ENCODE data around the gene NEO1. TPM values are rescaled to one million over a fixed set of nuclear protein-coding genes. Genes with fewer than 3 reads are reported as not detected.
"Not testable (repeated sequence)": the region's sequence is repeated elsewhere in the genome, so short reads cannot be mapped to it uniquely, and the experiment has no call there.

NEO1 gene
- total and polyA plus RNA-seq, 11 donors, result 4.4 to 31.5 (median 11.9) TPM

DNA sequence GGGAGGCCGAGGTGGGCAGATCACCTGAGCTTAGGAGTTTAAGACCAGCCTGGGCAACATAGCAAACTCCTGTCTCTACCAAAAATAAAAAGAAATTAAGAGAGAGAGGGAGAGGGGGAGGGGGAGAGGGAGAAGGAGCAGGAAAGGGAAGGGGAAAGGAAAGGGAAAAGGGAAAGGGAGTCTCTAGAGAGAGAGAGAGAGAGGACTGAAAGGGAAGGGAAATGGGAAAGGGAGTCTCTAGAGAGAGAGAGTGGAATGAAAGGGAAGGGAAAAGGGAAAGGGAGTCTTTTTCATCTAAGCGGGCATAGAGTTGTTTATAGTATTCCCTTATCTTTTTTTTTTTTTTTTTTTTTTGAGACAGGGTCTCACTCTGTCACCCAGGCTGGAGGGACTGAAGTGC lies 148.1 kb downstream of the NEO1 start:
- TF ChIP-seq, protein P1, sequence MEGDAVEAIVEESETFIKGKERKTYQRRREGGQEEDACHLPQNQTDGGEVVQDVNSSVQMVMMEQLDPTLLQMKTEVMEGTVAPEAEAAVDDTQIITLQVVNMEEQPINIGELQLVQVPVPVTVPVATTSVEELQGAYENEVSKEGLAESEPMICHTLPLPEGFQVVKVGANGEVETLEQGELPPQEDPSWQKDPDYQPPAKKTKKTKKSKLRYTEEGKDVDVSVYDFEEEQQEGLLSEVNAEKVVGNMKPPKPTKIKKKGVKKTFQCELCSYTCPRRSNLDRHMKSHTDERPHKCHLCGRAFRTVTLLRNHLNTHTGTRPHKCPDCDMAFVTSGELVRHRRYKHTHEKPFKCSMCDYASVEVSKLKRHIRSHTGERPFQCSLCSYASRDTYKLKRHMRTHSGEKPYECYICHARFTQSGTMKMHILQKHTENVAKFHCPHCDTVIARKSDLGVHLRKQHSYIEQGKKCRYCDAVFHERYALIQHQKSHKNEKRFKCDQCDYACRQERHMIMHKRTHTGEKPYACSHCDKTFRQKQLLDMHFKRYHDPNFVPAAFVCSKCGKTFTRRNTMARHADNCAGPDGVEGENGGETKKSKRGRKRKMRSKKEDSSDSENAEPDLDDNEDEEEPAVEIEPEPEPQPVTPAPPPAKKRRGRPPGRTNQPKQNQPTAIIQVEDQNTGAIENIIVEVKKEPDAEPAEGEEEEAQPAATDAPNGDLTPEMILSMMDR (IDR thresholded peaks at IDR 0.05), result no peak
- TF ChIP-seq POLR2A (IDR thresholded peaks at IDR 0.05), result no peak
- no peak for DNase-seq
- H3K4me1 ChIP-seq, result no peaks in the 10 kb centered on the region
- H3K27me3 ChIP-seq, result no peaks in the 10 kb centered on the region
- H3K27ac ChIP-seq, result no peak overlapping the region
- intact Hi-C loops (cut with DNase I), result loop anchor here in 1 of 10 donors (10.0 kb wide), 1 partner anchor 46 kb away; no protein-coding TSS in a partner anchor
- no peak for ATAC-seq
- WGBS, 4 donors, result 88 to 96% (median 95%) methylated on average over 2 of the region's 2 CpGs
- peaks cover 0 to 3% (median 0%) of the 10 kb centered on the region in 9 donors for H3K36me3 ChIP-seq
- H3K9me3 ChIP-seq, result peaks cover 0 to 19% (median 0%) of the 10 kb centered on the region in 12 donors
- H3K4me3 ChIP-seq, result no peak overlapping the region

DNA sequence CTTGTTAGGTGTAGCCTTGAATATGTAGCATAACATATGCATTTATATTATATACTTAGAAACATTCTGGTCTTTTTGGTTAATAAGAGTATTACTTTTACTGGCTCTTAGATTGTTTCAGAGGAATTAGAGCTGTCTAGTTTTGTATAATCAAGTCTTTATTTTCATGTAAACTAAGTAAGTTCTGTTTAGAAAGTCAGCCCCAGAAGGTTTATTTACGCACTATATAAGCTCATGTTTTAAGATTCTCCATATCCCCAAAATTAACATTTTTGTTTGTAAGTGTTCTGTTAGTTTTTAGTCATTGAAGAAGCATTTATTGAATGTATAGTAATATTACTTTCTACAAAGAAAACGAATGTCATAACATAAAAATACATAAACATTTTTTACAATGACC lies 158.4 kb downstream of the NEO1 start:
- Histone ChIP-seq H3K27me3 (no peaks in the 10 kb centered on the region), H3K4me1 (no peaks in the 10 kb centered on the region), H3K4me3 (no peak overlapping the region), H3K27ac (no peak overlapping the region), H3K36me3 (no peaks in the 10 kb centered on the region), H3K9me3 (peaks cover 0 to 10% (median 0%) of the 10 kb centered on the region in 12 donors)
- DNase-seq, result no peak
- no peak for TF ChIP-seq POLR2A (IDR thresholded peaks at IDR 0.05)
- TF ChIP-seq, protein P1 (IDR thresholded peaks at IDR 0.05), result no peak
- intact Hi-C loops (cut with DNase I), result no loop called here
- ATAC-seq, result no peak
- 94 to 95% (median 94%) methylated on average over 2 of the region's 2 CpGs for WGBS, 4 donors

DNA sequence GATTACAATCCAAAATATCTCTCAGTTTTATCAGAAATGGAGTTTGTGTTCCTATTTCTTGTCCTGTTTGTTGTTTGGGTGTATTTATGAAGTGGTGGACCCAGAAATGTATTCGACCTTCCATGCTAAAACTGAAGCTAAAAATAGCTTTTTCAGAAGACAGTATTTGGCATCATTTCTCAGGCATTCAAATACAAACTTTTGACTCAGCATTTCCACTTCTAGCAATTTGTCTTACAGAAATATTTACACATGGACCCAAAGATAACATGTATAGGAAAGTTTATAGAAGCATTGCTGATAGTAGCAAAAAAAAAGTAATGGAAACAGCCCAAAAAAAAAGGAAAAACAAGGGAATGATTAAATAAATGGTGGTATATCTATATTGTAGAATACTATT lies 160.2 kb downstream of the NEO1 start:
- H3K4me1 ChIP-seq, result no peaks in the 10 kb centered on the region
- H3K27ac ChIP-seq, result no peak overlapping the region
- TF ChIP-seq POLR2A (IDR thresholded peaks at IDR 0.05), result no peak
- TF ChIP-seq, protein P1 (IDR thresholded peaks at IDR 0.05), result no peak
- no peak overlapping the region for H3K4me3 ChIP-seq
- H3K27me3 ChIP-seq, result no peaks in the 10 kb centered on the region
- WGBS, 4 donors, result 7 to 20% (median 14%) methylated on average over 1 of the region's 1 CpG
- H3K9me3 ChIP-seq, result peaks cover 0 to 13% (median 0%) of the 10 kb centered on the region in 12 donors
- ATAC-seq (no peak), DNase-seq (no peak)
- intact Hi-C loops (cut with DNase I), result no loop called here
- H3K36me3 ChIP-seq, result no peaks in the 10 kb centered on the region

DNA sequence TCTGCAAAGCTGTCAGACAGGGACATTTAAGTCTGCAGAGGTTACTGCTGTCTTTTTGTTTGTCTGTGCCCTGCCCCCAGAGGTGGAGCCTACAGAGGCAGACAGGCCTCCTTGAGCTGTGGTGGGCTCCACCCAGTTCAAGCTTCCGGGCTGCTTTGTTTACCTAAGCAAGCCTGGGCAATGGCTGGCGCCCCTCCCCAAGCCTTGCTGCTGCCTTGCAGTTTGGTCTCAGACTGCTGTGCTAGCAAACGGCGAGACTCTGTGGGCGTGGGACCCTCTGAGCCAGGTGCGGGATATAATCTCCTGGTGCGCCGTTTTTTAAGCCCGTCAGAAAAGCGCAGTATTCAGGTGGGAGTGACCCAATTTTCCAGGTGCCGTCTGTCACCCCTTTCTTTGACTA lies 169.2 kb downstream of the NEO1 start:
- H3K4me3 ChIP-seq; ATAC-seq; DNase-seq; H3K27me3 ChIP-seq; H3K27ac ChIP-seq; H3K4me1 ChIP-seq; H3K36me3 ChIP-seq; intact Hi-C loops (cut with DNase I): not testable (repeated sequence)
- 95 to 98% (median 96%) methylated on average over 7 to 11 of the region's 11 CpGs for WGBS, 4 donors
- peaks cover 0 to 15% (median 0%) of the 10 kb centered on the region in 12 donors for H3K9me3 ChIP-seq

DNA sequence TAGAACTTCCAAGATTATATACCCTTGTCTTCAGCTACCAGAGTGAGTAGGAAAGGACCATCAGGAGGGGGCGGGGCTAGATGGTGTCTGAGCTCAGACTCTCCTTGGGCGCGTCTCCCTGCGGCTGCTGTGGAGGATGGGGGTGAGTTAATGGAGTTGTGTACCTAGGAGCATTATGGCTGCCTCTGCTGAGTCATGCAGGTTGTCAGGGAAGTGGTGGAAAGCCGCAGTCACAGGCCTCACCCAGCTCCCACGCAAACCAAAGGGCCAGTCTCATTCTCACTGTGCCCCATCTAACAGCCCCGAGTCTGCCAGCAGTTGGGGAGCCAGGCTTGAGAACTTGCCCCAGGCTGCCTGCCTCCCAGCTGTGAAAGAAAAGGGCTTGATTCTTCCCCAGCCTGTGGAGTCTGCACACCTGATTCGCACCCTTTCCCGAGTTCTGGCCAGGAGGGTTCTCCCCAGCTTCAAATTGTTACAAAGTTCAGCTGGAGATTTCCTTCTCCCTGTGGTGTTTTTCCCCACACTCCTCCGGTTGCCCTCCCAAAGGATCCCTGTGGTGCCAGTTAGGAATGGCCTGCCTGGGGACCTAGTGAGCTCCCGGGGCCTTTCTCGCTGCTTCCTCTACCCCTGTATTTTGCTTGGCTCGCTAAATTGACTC lies 173.2 kb downstream of the NEO1 start:
- Histone ChIP-seq H3K27me3 (no peaks in the 10 kb centered on the region), H3K4me3 (no peak overlapping the region), H3K4me1 (peaks cover 0 to 9% (median 0%) of the 10 kb centered on the region in 12 donors), H3K9me3 (peaks cover 0 to 25% (median 0%) of the 10 kb centered on the region in 12 donors), H3K36me3 (no peaks in the 10 kb centered on the region), H3K27ac (no peak overlapping the region)
- intact Hi-C loops (cut with DNase I), result no loop called here
- no peak for ATAC-seq
- TF ChIP-seq, protein P1 (IDR thresholded peaks at IDR 0.05), result no peak
- TF ChIP-seq POLR2A (IDR thresholded peaks at IDR 0.05), result no peak
- 79 to 85% (median 81%) methylated on average over 12 to 13 of the region's 13 CpGs for WGBS, 4 donors
- no peak for DNase-seq
